Spleen (tissue), 11 donors: ENCODE results near the gene TRIM65. TPM values are rescaled to one million over a fixed set of nuclear protein-coding genes. Genes with fewer than 3 reads are reported as not detected.

ENCODE experiments used
- DNase-seq: peaks from one replicate; pipeline ENCODE4 v3.0.0-alpha.2; 2020
- H3K27ac ChIP-seq, 8 donors: fragments of 200-600 bp; sonication (generic) in 7 of 8; 1 replicate in 4 of 8; 2 replicates in 4 of 8; pipeline versions ENCODE4 v1.5.0 to v1.8.0; 2016 to 2021; ENCODE audit warnings: inconsistent platforms in 4 of 8, mild to moderate bottlenecking in 4 of 8, moderate library complexity in 1 of 8
- H3K27me3 ChIP-seq, 7 donors: fragments of 200-600 bp; sonication (generic) in 6 of 7; replicated peaks in 1 of 7; 1 replicate in 4 of 7; 2 replicates in 3 of 7; pipeline versions ENCODE4 v1.5.0 to v1.8.0; 2016 to 2021; ENCODE audit warnings: inconsistent platforms in 3 of 7, mild to moderate bottlenecking in 1 of 7
- H3K36me3 ChIP-seq, 6 donors: fragments of 200-600 bp; sonication (generic) in 5 of 6; 1 replicate in 4 of 6; 2 replicates in 2 of 6; pipeline versions ENCODE4 v1.5.0 to v1.8.0; 2016 to 2021; ENCODE audit warnings: inconsistent platforms in 2 of 6
- H3K4me1 ChIP-seq, 6 donors: fragments of 200-600 bp; sonication (generic) in 5 of 6; 1 replicate in 3 of 6; 2 replicates in 3 of 6; pipeline versions ENCODE4 v1.5.0 to v1.8.0; 2016 to 2021; ENCODE audit warnings: inconsistent platforms in 3 of 6
- H3K4me3 ChIP-seq, 8 donors: fragments of 200-600 bp; sonication (generic) in 7 of 8; 1 replicate in 4 of 8; 2 replicates in 4 of 8; pipeline versions ENCODE4 v1.5.0 to v1.8.0; 2016 to 2021; ENCODE audit warnings: inconsistent platforms in 4 of 8, mild to moderate bottlenecking in 4 of 8, moderate library complexity in 2 of 8
- H3K9me3 ChIP-seq, 8 donors: fragments of 200-600 bp; sonication (generic) in 7 of 8; 1 replicate in 4 of 8; 2 replicates in 4 of 8; pipeline versions ENCODE4 v1.5.0 to v1.8.0; 2016 to 2021; ENCODE audit warnings: inconsistent platforms in 4 of 8
- POLR2A ChIP-seq, 3 donors: fragments of 450-650 bp; IDR thresholded peaks; one replicate each; pipeline ENCODE4 v1.5.1; 2017; ENCODE audit warnings: antibody characterized with exemption in 3 of 3, mild to moderate bottlenecking in 1 of 3
- POLR2AphosphoS5 ChIP-seq, 3 donors: sonication (generic); formaldehyde crosslinking; IDR thresholded peaks; one replicate each; pipeline ENCODE4 v1.5.1; 2017; ENCODE audit warnings: antibody characterized with exemption in 3 of 3
- WGBS, 5 donors: extraction: QIAGEN DNeasy Blood & Tissue Kit in 3 of 5; methylation state at CpG; one replicate each; pipeline versions ENCODE4 v1.1.5 to v1.1.7; 2013 to 2018; 5-methylcytosine and 5-hydroxymethylcytosine counted together
- intact Hi-C: fragments of 100-400 bp; cut with DNase I; formaldehyde crosslinking; loops from one replicate; pipeline ENCODE4 v1.15.0; 2023; ENCODE audit warnings: low total_unique reads
- polyA plus RNA-seq, 3 donors: library from polyadenylated mRNA; stranded (reverse); fragments of 200-250 nt; gene quantifications; one replicate each; pipeline ENCODE4 v1.2.1, GENCODE V29; 2013
- total RNA-seq, 7 donors: library from RNA; depleted of rRNA in 3 of 7; stranded (reverse); fragments of >200 nt in 3 of 7; fragmentation: NEBNext Ultra II Directional in 4 of 7; extraction: Animal tissue kit (Norgen Biotek cat#: 25700) in 4 of 7; gene quantifications; one replicate each; pipeline versions ENCODE4 v1.1.0 to v1.2.1, GENCODE V29; 2016 to 2021
- TF ChIP-seq, protein P1 (sequence below), 11 experiments: fragments of 200-600 bp in 7 of 11; fragments of 450-650 bp in 4 of 11; sonication (generic) in 4 of 11; IDR thresholded peaks in 8 of 11; conservative IDR thresholded peaks in 3 of 11; 1 replicate in 7 of 11; 2 replicates in 4 of 11; pipeline versions ENCODE4 v1.4.0 to v1.8.0; 2016 to 2021; ENCODE audit warnings: antibody characterized with exemption in 11 of 11, inconsistent platforms in 4 of 11, mild to moderate bottlenecking in 1 of 11
- donor health status: healthy with polysubstance abuse.
- donor health status: DM: no; HTN: no; CAD: no; lungs with moderate emphysema.
- donor health status: DM: no; HTN: no; CAD: no.
- donor health status: Bipolar disorder and iron deficiency.
- donor health status: healthy.
- donor health status: DM: no; HTN: no; CAD: no.
- donor health status: DM: yes; HTN: yes; CAD: no.

The TRIM65 gene
- total and polyA plus RNA-seq, 10 donors = 9.0 to 28.2 (median 22.8) TPM

- Histone ChIP-seq H3K4me1 (peaks cover 15 to 60% (median 36%) of the 10 kb centered on the region in 6 donors), H3K9me3 (no peaks in the 10 kb centered on the region), H3K4me3 (no peak overlapping the region), H3K27ac (no peak overlapping the region), H3K27me3 (no peaks in the 10 kb centered on the region), H3K36me3 (peaks cover 0 to 61% (median 48%) of the 10 kb centered on the region in 6 donors)
- 92 to 95% (median 92%) methylated on average over 17 to 23 of the region's 23 CpGs for WGBS, 5 donors
- TF ChIP-seq, protein P1, sequence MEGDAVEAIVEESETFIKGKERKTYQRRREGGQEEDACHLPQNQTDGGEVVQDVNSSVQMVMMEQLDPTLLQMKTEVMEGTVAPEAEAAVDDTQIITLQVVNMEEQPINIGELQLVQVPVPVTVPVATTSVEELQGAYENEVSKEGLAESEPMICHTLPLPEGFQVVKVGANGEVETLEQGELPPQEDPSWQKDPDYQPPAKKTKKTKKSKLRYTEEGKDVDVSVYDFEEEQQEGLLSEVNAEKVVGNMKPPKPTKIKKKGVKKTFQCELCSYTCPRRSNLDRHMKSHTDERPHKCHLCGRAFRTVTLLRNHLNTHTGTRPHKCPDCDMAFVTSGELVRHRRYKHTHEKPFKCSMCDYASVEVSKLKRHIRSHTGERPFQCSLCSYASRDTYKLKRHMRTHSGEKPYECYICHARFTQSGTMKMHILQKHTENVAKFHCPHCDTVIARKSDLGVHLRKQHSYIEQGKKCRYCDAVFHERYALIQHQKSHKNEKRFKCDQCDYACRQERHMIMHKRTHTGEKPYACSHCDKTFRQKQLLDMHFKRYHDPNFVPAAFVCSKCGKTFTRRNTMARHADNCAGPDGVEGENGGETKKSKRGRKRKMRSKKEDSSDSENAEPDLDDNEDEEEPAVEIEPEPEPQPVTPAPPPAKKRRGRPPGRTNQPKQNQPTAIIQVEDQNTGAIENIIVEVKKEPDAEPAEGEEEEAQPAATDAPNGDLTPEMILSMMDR (IDR thresholded peaks at IDR 0.05 in 8 of 11, conservative IDR thresholded peaks at IDR 0.05 in 3 of 11) = no peak
- TF ChIP-seq POLR2A (IDR thresholded peaks at IDR 0.05) = no peak
- peak in 2 of 3 donors; percentile 10 to 37 for TF ChIP-seq POLR2AphosphoS5 (IDR thresholded peaks at IDR 0.05)
- intact Hi-C loops = no loop called here
- DNase-seq = peak; percentile 69
These were observed 3.2 kb upstream of the TRIM65 start for GRCh38 chr17:75899767-75900468.

DNA sequence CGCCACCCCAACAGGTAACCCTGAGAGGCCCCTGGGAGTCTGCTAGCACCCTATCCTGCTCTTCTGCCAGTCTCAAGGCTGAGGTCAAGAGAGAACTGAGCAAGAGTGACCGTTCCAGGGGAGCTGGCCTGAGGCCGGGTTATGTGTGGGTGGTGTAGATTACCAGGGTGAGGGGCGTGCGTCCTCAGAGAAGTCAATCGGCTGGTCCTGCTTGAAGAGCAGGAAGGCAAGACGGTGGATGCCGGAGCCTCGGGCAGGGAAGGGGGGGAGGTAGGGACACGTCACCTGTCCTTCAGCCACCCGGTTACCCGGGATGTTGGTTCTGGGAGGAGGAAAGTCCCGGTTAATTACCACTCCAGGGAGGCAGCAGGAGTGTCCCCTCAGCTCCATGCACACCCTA lies 2.6 kb upstream of the TRIM65 start:
- Histone ChIP-seq H3K27ac (no peak overlapping the region), H3K9me3 (no peaks in the 10 kb centered on the region), H3K36me3 (peaks cover 0 to 61% (median 48%) of the 10 kb centered on the region in 6 donors), H3K4me1 (peaks cover 19 to 63% (median 39%) of the 10 kb centered on the region in 6 donors), H3K4me3 (no peak overlapping the region), H3K27me3 (no peaks in the 10 kb centered on the region)
- DNase-seq = peak; percentile 71
- peak in 1 of 3 donors; percentile 5 for TF ChIP-seq POLR2AphosphoS5 (IDR thresholded peaks at IDR 0.05)
- TF ChIP-seq, protein P1 (IDR thresholded peaks at IDR 0.05 in 8 of 11, conservative IDR thresholded peaks at IDR 0.05 in 3 of 11) = no peak
- no peak for TF ChIP-seq POLR2A (IDR thresholded peaks at IDR 0.05)
- 90 to 96% (median 93%) methylated on average over 13 of the region's 13 CpGs for WGBS, 5 donors
- intact Hi-C loops = no loop called here

DNA sequence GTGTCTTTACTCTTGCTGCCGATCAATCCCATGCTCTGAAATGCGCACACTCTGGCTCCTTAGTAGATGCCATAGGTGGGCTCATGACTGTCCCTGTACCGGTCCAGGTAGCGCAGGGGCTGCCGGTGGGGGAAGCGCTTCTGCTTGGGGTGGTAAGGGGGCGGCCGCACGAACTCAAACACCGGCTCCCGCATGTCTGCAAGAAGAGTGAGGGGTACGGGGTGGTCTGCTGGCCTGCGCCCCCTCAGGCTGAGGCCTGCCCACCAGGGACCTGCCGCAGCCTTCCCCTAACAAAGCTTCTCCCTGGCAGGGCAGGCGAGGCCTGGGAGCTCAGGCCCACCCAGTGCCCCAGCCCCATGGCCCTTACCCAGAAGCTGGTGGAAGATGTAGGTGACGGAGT lies 2.0 kb upstream of the TRIM65 start:
- peaks cover 0 to 61% (median 48%) of the 10 kb centered on the region in 6 donors for H3K36me3 ChIP-seq
- TF ChIP-seq, protein P1 (IDR thresholded peaks at IDR 0.05 in 8 of 11, conservative IDR thresholded peaks at IDR 0.05 in 3 of 11) = no peak
- TF ChIP-seq POLR2A (IDR thresholded peaks at IDR 0.05) (no peak), POLR2AphosphoS5 (IDR thresholded peaks at IDR 0.05) (no peak)
- peaks cover 15 to 63% (median 39%) of the 10 kb centered on the region in 6 donors for H3K4me1 ChIP-seq
- no peak for DNase-seq
- no peaks in the 10 kb centered on the region for H3K9me3 ChIP-seq
- no peaks in the 10 kb centered on the region for H3K27me3 ChIP-seq
- 92 to 98% (median 96%) methylated on average over 6 to 16 of the region's 16 CpGs for WGBS, 5 donors
- H3K27ac ChIP-seq = no peak overlapping the region
- H3K4me3 ChIP-seq = no peak overlapping the region
- intact Hi-C loops = no loop called here

DNA sequence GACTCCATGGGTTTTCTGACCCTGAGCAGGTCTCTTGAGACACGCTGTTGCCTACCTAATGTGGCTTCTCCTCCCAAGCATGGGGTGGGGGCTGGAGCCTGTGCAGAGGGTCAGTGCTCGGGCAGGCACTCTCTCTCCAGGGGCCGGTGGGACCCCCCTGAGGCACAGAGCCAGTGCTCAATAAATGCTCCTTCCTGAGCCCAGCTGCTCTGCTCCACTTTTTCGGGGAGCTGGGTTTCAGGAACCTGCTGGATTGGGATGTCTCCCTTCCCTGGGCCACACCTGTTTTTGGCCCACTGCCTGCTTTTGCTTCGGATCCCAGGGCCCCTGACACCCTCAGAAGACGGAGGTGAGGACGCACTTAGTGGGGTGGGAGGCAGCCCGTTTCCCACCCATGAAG lies 1.3 kb upstream of the TRIM65 start:
- WGBS, 5 donors = 87 to 93% (median 91%) methylated on average over 8 of the region's 8 CpGs
- no peaks in the 10 kb centered on the region for H3K9me3 ChIP-seq
- peak in 1 of 3 donors; percentile 7 for TF ChIP-seq POLR2AphosphoS5 (IDR thresholded peaks at IDR 0.05)
- TF ChIP-seq, protein P1 (IDR thresholded peaks at IDR 0.05 in 8 of 11, conservative IDR thresholded peaks at IDR 0.05 in 3 of 11) = no peak
- intact Hi-C loops = no loop called here
- no peak for DNase-seq
- no peak overlapping the region for H3K27ac ChIP-seq
- H3K4me1 ChIP-seq = peaks cover 14 to 63% (median 37%) of the 10 kb centered on the region in 6 donors
- peaks cover 0 to 56% (median 48%) of the 10 kb centered on the region in 6 donors for H3K36me3 ChIP-seq
- no peaks in the 10 kb centered on the region for H3K27me3 ChIP-seq
- H3K4me3 ChIP-seq = no peak overlapping the region
